OCI-LY3 (cell line): ENCODE results near the gene RAPGEF1.
A peak's percentile ranks its signal among the peaks of the same experiment; 100 is the strongest.
"Not testable (repeated sequence)": the region's sequence is repeated elsewhere in the genome, so short reads cannot be mapped to it uniquely, and the experiment has no call there.

Source experiments
- H2AFZ ChIP-seq: fragments of 200-600, 300-600 bp; shearing (Covaris generic); 2 replicates; pipeline ENCODE4 v1.6.0; 2014; ENCODE audit warnings: antibody characterized with exemption, low read depth, low read length
- H3K27ac ChIP-seq: fragments of 200-600, 300-600 bp; sonication (generic); 2 replicates; pipeline ENCODE4 v1.5.1; 2014; ENCODE audit warnings: mild to moderate bottlenecking, low read length, moderate library complexity, mixed read lengths
- H3K27me3 ChIP-seq: fragments of 200-600, 300-600 bp; sonication (generic); 2 replicates; pipeline ENCODE4 v1.6.1; 2014; ENCODE audit warnings: low read depth, low read length, mixed read lengths
- H3K36me3 ChIP-seq: fragments of 200-600, 300-600 bp; sonication (generic); replicated peaks from 2 replicates; pipeline ENCODE3; 2014; ENCODE audit warnings: low read depth, low read length, mixed read lengths
- H3K4me1 ChIP-seq: fragments of 300-600, 200-600 bp; sonication (generic); 2 replicates; pipeline ENCODE4 v1.6.1; 2014; ENCODE audit warnings: low read length, mixed read lengths
- H3K4me2 ChIP-seq: fragments of 200-600, 300-600 bp; sonication (generic); 2 replicates; pipeline ENCODE4 v1.6.1; 2014; ENCODE audit warnings: low read length, mixed read lengths
- H3K4me3 ChIP-seq: fragments of 300-600, 200-600 bp; sonication (generic); 2 replicates; pipeline ENCODE4 v1.5.1; 2014; ENCODE audit warnings: antibody characterized with exemption, mild to moderate bottlenecking, low read length, moderate library complexity
- H3K79me2 ChIP-seq: fragments of 300-600, 200-600 bp; shearing (Covaris generic); 2 replicates; pipeline ENCODE4 v1.6.1; 2014; ENCODE audit warnings: mild to moderate bottlenecking, low read length, mixed read lengths
- H3K9ac ChIP-seq: fragments of 300-600, 200-600 bp; shearing (Covaris generic); 2 replicates; pipeline ENCODE4 v1.6.0; 2014; ENCODE audit warnings: mild to moderate bottlenecking, low read length, moderate library complexity
- H3K9me3 ChIP-seq: fragments of 200-600, 300-600 bp; shearing (Covaris generic); 2 replicates; pipeline ENCODE4 v1.6.1; 2014; ENCODE audit warnings: low read length, mixed read lengths; ENCODE audit not compliant: insufficient read depth
- H4K20me1 ChIP-seq: fragments of 200-600, 300-600 bp; sonication (generic); 2 replicates; pipeline ENCODE4 v1.6.1; 2016; ENCODE audit warnings: low read length, mixed read lengths; ENCODE audit not compliant: insufficient read depth
- CTCF ChIP-seq: fragments of 200-600, 300-600 bp; sonication (generic); IDR thresholded peaks from 2 replicates; pipeline ENCODE4 v1.5.1; 2014; ENCODE audit warnings: antibody characterized with exemption, low read length, low read depth
- EZH2phosphoT487 ChIP-seq: fragments of 200-600 bp; shearing (Covaris generic); IDR thresholded peaks from 2 replicates; pipeline ENCODE4 v1.6.1; 2018; ENCODE audit warnings: antibody characterized with exemption, mixed run types, low read depth

The RAPGEF1 gene

GRCh38 chr9:131657940-131658339 lies 81.9 kb downstream of the RAPGEF1 start:
- Histone ChIP-seq H3K4me2 (peak overlapping the region; percentile 62), H3K36me3 (peaks cover 34% of the 10 kb centered on the region), H3K9ac (peak overlapping the region; percentile 12; the same call in 1 of the 2 replicates), H3K27me3 (no peaks in the 10 kb centered on the region), H3K4me1 (peaks cover 52% of the 10 kb centered on the region), H2AFZ (no peak overlapping the region), H3K27ac (peak overlapping the region; percentile 84), H4K20me1 (peaks cover 94% of the 10 kb centered on the region), H3K79me2 (peaks cover 100% of the 10 kb centered on the region), H3K4me3 (peak overlapping the region; percentile 11; the same call in 1 of the 2 replicates), H3K9me3 (no peaks in the 10 kb centered on the region)
- TF ChIP-seq EZH2phosphoT487: no peak
- TF ChIP-seq CTCF: no peak

- Histone ChIP-seq H3K27ac (peak overlapping the region; percentile 84), H3K36me3 (peaks cover 34% of the 10 kb centered on the region), H3K9me3 (no peaks in the 10 kb centered on the region), H3K4me1 (peaks cover 52% of the 10 kb centered on the region), H3K79me2 (peaks cover 100% of the 10 kb centered on the region), H3K27me3 (no peaks in the 10 kb centered on the region), H3K9ac (peak overlapping the region; percentile 12; the same call in 1 of the 2 replicates), H3K4me2 (peak overlapping the region; percentile 62), H3K4me3 (peak overlapping the region; percentile 11; the same call in 1 of the 2 replicates), H2AFZ (no peak overlapping the region), H4K20me1 (peaks cover 94% of the 10 kb centered on the region)
- TF ChIP-seq EZH2phosphoT487 (no peak), CTCF (no peak)
These were observed 82.4 kb downstream of the RAPGEF1 start for GRCh38 chr9:131657456-131657855.

GRCh38 chr9:131657037-131657377 lies 82.9 kb downstream of the RAPGEF1 start:
- peaks cover 52% of the 10 kb centered on the region for H3K4me1 ChIP-seq
- H3K36me3 ChIP-seq: peaks cover 34% of the 10 kb centered on the region
- H3K79me2 ChIP-seq: peaks cover 100% of the 10 kb centered on the region
- H3K4me2 ChIP-seq: peak overlapping the region; percentile 62
- no peak for TF ChIP-seq CTCF
- TF ChIP-seq EZH2phosphoT487: no peak
- no peak overlapping the region for H2AFZ ChIP-seq
- H3K9ac ChIP-seq: peak overlapping the region; percentile 46
- no peaks in the 10 kb centered on the region for H3K9me3 ChIP-seq
- peaks cover 91% of the 10 kb centered on the region for H4K20me1 ChIP-seq
- peak overlapping the region; percentile 84 for H3K27ac ChIP-seq
- H3K4me3 ChIP-seq: peak overlapping the region; percentile 48
- no peaks in the 10 kb centered on the region for H3K27me3 ChIP-seq

- peak overlapping the region; percentile 62 for H3K4me2 ChIP-seq
- no peaks in the 10 kb centered on the region for H3K27me3 ChIP-seq
- peak overlapping the region; percentile 48 for H3K9ac ChIP-seq
- H3K36me3 ChIP-seq: peaks cover 36% of the 10 kb centered on the region
- no peaks in the 10 kb centered on the region for H3K9me3 ChIP-seq
- peaks cover 52% of the 10 kb centered on the region for H3K4me1 ChIP-seq
- peak overlapping the region; percentile 48 for H3K4me3 ChIP-seq
- no peak for TF ChIP-seq CTCF
- TF ChIP-seq EZH2phosphoT487: no peak
- H2AFZ ChIP-seq: no peak overlapping the region
- peaks cover 93% of the 10 kb centered on the region for H4K20me1 ChIP-seq
- peaks cover 100% of the 10 kb centered on the region for H3K79me2 ChIP-seq
- H3K27ac ChIP-seq: peak overlapping the region; percentile 84
These were observed 83.4 kb downstream of the RAPGEF1 start for GRCh38 chr9:131656356-131657036.

GRCh38 chr9:131654369-131654768 lies 85.5 kb downstream of the RAPGEF1 start:
- H3K4me2 ChIP-seq, H3K27ac ChIP-seq, H3K9ac ChIP-seq, H3K9me3 ChIP-seq, H2AFZ ChIP-seq, H3K4me3 ChIP-seq, H3K27me3 ChIP-seq: not testable (repeated sequence)
- Histone ChIP-seq H3K79me2 (peaks cover 100% of the 10 kb centered on the region), H3K36me3 (peaks cover 43% of the 10 kb centered on the region), H4K20me1 (peaks cover 94% of the 10 kb centered on the region), H3K4me1 (peaks cover 48% of the 10 kb centered on the region)
